GM21825 (cell line): ENCODE measurements around the gene KCNAB1.

Experiments used
- ATAC-seq: cut with Tn5 transposase; IDR thresholded peaks from one replicate; pipeline ENCODE4 v1.9.1; 2021; ENCODE audit warnings: mild to moderate bottlenecking, moderate library complexity; ENCODE audit not compliant: unreplicated experiment

Gene KCNAB1

DNA sequence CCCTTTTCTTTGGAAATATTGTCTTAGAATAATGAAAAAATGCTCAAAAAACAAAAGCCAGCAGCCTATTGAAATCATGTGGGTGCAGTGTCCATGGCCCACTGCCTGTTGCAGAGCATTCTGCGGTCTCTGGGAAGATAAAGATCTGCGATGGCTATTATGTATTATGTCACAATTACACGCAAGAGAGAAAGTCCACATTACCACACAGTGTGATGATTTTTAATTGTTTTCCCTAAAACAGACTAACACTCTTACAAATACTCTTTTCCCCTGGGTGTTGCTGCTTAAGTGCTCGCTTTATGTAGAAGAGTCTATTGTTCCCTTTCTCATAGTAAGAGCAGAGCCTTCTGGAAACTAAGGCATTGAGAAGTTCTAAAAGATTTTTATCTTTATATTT is 402.3 kb downstream of the KCNAB1 start:
- no peak for ATAC-seq

DNA sequence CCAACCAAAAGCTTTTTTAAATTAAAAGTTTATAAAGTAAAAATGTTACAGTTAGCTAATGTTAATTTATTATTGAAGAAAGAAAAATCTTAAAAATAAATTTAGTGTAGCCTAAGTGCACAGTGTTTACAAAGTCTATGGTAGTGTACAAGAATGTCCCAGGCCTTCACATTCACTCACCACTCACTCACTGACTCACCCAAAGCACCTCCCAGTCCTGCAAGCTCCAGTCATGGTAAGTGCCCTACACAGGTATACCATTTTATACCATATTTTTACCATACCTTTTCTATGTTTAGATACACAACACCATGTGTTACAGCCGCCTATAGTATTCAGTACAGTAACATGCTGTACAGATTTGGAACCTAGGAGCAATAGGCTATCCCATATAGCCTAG is 405.4 kb downstream of the KCNAB1 start:
- no peak for ATAC-seq

- no peak for ATAC-seq
These were observed 406.7 kb downstream of the KCNAB1 start for GRCh38 chr3:156527060-156527459.

- ATAC-seq, result no peak
These were observed 410.6 kb downstream of the KCNAB1 start for GRCh38 chr3:156530980-156531379.

DNA sequence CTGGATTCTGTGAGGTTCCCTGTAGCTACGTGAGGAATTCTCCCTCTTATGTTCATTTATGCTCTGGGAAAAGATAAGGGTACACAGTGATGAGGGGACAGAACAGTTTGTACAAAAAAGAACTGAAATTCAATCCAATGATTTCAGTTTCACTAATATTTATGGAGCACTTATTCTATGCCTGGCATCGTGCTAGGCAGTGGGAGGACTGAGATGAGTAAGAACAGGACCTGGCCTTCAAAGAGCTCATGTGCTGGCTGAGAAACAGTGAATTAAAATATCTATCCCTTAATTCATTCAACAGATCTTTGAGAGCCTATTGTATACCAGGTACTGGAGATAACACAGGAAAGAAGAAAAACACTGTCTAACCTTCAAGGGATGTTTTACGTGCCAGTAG is 412.4 kb downstream of the KCNAB1 start:
- no peak for ATAC-seq

DNA sequence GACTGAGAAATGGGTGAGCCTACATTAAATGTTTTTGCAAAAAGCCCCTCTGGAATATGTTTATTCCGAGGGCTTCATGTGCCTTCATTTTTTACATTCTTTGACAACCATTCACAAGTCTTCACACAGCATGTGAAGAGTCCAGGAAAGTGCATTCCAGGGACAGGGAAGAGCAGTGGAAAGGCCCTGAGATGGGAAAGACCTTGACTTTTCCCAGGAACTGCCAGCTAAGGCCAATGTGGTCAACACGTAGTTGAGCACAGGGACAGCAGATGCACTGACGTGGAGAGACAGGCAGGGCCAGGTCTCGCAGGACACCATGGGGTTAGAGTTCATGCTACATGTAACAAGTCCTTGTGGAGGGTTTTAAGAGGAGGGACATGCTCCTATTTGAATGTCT is 412.8 kb downstream of the KCNAB1 start:
- no peak for ATAC-seq

- ATAC-seq, result no peak
These were observed 414.8 kb downstream of the KCNAB1 start for GRCh38 chr3:156535162-156535627.

- ATAC-seq, result no peak
These were observed 415.4 kb downstream of the KCNAB1 start for GRCh38 chr3:156535798-156536197.

DNA sequence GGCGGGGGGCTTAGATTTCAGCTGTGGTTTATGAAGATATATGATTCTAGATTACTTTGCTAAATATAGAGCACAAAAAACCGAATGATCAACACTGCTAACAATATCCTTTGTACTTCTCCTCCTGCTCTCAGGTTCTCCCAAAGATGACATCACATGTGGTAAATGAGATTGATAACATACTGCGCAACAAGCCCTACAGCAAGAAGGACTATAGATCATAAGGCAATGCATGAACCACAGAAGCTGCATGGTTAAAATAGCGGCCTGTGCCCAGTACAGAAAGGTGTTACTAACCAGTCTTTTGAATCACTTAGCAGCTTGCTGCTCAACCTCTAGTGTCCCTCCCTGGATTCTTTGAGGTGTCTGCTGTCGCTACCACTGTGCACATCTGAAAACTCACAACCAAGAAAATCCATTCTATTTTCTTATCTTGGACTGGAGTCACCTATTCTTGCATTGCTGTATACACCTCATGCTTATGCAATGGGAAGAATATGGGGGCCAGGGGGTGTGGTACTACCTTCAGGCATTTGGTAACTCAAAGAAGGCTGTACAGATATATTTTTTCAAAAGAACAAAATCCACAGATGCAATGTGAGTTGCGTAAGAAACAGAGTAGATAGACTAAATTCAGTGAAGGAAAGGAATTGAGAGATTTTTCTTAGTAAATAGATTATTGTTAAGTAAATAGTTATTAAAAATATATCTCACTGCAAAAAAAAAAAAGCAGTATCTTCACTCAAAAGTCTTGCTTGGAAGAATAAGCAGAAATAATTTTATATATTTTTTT is 416.3 kb downstream of the KCNAB1 start:
- ATAC-seq, result no peak

GRCh38 chr3:156539051-156539450 is 418.7 kb downstream of the KCNAB1 start:
- no peak for ATAC-seq

- no peak for ATAC-seq
These were observed 419.4 kb downstream of the KCNAB1 start for GRCh38 chr3:156539802-156540201.

- no peak for ATAC-seq
These were observed 422.0 kb downstream of the KCNAB1 start for GRCh38 chr3:156542101-156543042.

GRCh38 chr3:156543043-156543555 is 422.7 kb downstream of the KCNAB1 start:
- no peak for ATAC-seq

DNA sequence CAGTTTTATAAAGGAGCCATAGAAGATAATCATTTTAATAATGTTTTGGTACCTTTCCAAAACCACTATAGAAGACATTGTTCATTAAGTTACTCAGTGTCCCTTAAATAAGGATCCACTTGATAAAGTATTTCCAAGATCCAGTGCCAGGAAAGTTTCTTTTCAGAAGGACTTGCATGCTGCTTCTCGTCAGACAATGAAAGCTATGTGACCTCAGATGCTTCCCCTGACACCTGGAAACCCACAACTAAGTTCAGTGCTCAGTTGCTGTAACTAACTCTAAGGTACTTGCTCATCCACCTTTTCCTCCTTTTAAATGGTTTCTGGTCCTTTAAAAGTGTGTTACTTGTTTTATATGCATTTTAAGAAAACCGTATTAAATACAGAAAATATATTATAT is 427.3 kb downstream of the KCNAB1 start:
- ATAC-seq, result no peak

- no peak for ATAC-seq
These were observed 427.8 kb downstream of the KCNAB1 start for GRCh38 chr3:156548041-156548687.

GRCh38 chr3:156548902-156549301 is 428.5 kb downstream of the KCNAB1 start:
- no peak for ATAC-seq

- ATAC-seq, result no peak
These were observed 430.9 kb downstream of the KCNAB1 start for GRCh38 chr3:156551261-156551660.

DNA sequence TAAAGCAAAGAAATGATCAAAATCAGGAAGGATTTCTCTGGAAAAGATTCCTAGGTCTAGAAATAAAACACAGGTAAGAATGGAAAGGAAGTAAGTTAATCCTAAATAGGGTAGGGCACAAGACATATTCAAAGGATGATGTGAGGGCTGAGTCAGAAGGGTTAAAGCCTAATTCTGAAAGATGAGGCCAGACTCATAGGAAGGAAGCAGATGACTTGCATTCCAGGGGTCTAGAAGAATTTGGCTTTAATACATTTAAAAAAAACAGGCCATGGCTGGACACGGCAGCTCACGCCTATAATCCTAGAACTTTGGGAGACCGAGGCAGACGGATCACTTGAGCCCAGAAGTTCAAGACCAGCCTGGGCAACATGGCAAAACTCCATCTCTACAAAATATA is 431.4 kb downstream of the KCNAB1 start:
- no peak for ATAC-seq

- ATAC-seq, result no peak
These were observed 432.6 kb downstream of the KCNAB1 start for GRCh38 chr3:156552973-156553372.

DNA sequence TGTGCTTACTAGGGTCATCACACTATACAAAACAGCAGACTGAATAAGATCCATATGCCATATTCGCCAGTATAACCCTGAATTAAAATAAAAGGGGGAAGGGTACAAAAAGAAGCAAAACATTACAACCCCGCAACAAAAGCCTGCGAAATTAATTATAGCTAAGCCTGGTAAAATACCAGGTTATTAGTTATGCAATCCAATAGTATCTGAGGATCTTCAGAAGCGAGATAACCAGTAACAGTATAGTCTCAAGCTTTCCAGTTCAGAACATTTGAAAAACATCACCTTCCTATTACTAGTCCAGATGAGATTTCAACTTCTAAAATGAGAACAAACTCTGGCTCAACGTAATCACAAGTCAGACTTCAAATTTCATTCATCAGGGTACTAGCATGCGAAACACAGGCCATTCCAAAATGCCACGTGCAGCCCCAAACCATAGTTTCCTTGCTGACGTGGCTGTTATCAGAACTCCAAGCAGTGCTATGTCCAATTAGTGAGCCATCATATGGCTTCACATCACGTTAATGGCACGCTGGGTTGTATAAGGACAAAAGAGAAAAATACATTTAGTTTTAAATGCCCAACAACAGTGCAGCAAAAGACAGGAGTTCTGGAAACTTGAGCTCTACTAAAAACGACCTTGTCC is 433.5 kb downstream of the KCNAB1 start:
- no peak for ATAC-seq

GRCh38 chr3:156554515-156554841 is 434.1 kb downstream of the KCNAB1 start:
- no peak for ATAC-seq
